GM12878 (cell line): Measurements from ENCODE around the gene PRMT3.

Experiments
- HSF1 ChIP-seq: fragments of 150-350 bp; IDR thresholded peaks from 2 replicates; pipeline ENCODE4 v1.6.1; 2014; ENCODE audit warnings: mild to moderate bottlenecking, low read depth, low read length
- NRF1 ChIP-seq: conservative IDR thresholded peaks from 2 replicates; pipeline ENCODE4 v1.6.1; 2011; ENCODE audit warnings: mild to moderate bottlenecking, low read depth, low read length, improper control_type of control experiment
- POLR2A ChIP-seq: IDR thresholded peaks from 2 replicates; pipeline ENCODE4 v1.6.1; 2011; ENCODE audit warnings: low read depth, mild to moderate bottlenecking, low read length
- RB1 ChIP-seq: fragments of 450-650 bp; formaldehyde crosslinking; IDR thresholded peaks from 2 replicates; pipeline ENCODE4 v1.6.1; 2017; ENCODE audit warnings: mild to moderate bottlenecking, borderline replicate concordance
- TF ChIP-seq, protein P1 (sequence below): IDR thresholded peaks from 2 replicates; pipeline ENCODE4 v1.6.1; 2012; ENCODE audit warnings: low read depth, low read length, improper control_type of control experiment
- TF ChIP-seq, protein P2 (sequence below): fragments of 450-650 bp; IDR thresholded peaks from 2 replicates; pipeline ENCODE4 v1.6.1; 2017; ENCODE audit warnings: mild to moderate bottlenecking

DNA sequence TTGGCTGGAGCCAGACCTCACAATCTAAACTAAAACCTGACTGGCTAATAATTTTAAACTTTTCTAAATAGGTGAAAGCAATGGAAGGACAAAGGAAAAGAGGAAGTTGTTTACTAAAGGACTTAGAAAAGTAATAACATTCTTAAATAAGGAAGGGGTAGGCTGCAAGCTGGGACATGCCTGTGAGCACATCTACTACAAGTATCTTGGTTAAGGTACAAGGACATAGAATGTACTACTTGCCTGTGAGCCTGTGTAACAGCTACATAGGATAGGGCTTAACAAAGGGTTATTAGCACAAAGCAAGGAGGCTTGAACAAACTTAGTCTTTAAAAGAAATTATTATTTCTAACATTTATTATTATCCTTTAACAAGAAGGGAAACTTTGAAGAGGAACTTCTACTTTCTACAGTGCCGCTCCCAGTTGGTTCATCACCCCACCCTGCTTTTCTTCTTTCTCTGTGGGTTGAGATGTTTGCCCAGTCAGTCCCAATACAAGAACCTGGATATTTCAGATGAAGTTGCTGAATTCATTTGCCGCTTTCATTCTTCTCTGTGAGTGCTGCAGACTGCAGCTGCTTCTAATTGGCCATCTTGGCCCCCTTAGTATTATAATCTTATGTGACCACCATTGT, 87.5 kb downstream of the PRMT3 start:
- TF ChIP-seq, protein P1, sequence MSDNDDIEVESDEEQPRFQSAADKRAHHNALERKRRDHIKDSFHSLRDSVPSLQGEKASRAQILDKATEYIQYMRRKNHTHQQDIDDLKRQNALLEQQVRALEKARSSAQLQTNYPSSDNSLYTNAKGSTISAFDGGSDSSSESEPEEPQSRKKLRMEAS: no peak
- TF ChIP-seq, protein P2, sequence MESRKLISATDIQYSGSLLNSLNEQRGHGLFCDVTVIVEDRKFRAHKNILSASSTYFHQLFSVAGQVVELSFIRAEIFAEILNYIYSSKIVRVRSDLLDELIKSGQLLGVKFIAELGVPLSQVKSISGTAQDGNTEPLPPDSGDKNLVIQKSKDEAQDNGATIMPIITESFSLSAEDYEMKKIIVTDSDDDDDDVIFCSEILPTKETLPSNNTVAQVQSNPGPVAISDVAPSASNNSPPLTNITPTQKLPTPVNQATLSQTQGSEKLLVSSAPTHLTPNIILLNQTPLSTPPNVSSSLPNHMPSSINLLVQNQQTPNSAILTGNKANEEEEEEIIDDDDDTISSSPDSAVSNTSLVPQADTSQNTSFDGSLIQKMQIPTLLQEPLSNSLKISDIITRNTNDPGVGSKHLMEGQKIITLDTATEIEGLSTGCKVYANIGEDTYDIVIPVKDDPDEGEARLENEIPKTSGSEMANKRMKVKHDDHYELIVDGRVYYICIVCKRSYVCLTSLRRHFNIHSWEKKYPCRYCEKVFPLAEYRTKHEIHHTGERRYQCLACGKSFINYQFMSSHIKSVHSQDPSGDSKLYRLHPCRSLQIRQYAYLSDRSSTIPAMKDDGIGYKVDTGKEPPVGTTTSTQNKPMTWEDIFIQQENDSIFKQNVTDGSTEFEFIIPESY: no peak
- TF ChIP-seq HSF1 (no peak), NRF1 (no peak), RB1 (no peak), POLR2A (no peak)
